IMR-90 (cell line): Measurements from ENCODE around the gene CD209. TPM values are rescaled to one million over a fixed set of nuclear protein-coding genes. Genes with fewer than 3 reads are reported as not detected.

Experiments used
- ATAC-seq: fragments of 200-7000 bp; cut with Tn5 transposase; 2 replicates; pipeline ENCODE4 v1.9.1; 2020; ENCODE audit warnings: low read depth, mild to moderate bottlenecking, moderate library complexity
- BruUV-seq: library from RNA; stranded (reverse); fragments of 400-500 nt; replicated peaks from 2 replicates; lab custom pipeline; 2021; lab: Mats Ljungman, UMichigan
- CTCF ChIA-PET: fragments of 300-600 bp; formaldehyde crosslinking; extraction: SDS; loops from one replicate; lab custom pipeline; 2021; ENCODE audit warnings: antibody characterized with exemption; lab: Yijun Ruan, JAX
- POLR2A ChIA-PET: fragments of 300-600 bp; sonication (Branson Sonifier 250); formaldehyde crosslinking; loops from one replicate; lab custom pipeline; 2022; ENCODE audit warnings: antibody characterized with exemption; ENCODE audit not compliant: unreplicated experiment; lab: Charles Lee
- DNase-seq: peaks from one replicate; pipeline ENCODE4 v3.0.0; 2013
- H2AFZ ChIP-seq: replicated peaks from 2 replicates; pipeline ENCODE3; 2013; ENCODE audit warnings: low read length, mild to moderate bottlenecking; ENCODE audit not compliant: poor library complexity
- H2AK5ac ChIP-seq: 2 replicates; pipeline ENCODE4 v1.6.1; 2013; ENCODE audit warnings: low read depth, low read length, inconsistent platforms
- H2AK9ac ChIP-seq: replicated peaks from 2 replicates; pipeline ENCODE3; 2013; ENCODE audit warnings: mild to moderate bottlenecking, low read depth, low read length, moderate library complexity; ENCODE audit not compliant: poor library complexity
- H2BK120ac ChIP-seq: 2 replicates; pipeline ENCODE4 v1.6.1; 2013; ENCODE audit warnings: low read depth, low read length, inconsistent platforms
- H2BK15ac ChIP-seq: 3 replicates; pipeline ENCODE4 v1.6.1; 2013; ENCODE audit warnings: low read depth, low read length, inconsistent platforms
- H2BK20ac ChIP-seq: 2 replicates; pipeline ENCODE4 v1.6.1; 2013; ENCODE audit warnings: low read depth, mild to moderate bottlenecking, inconsistent platforms, low read length, moderate library complexity
- H2BK5ac ChIP-seq: 2 replicates; pipeline ENCODE4 v1.6.1; 2013; ENCODE audit warnings: mild to moderate bottlenecking, low read depth, low read length, inconsistent platforms; ENCODE audit not compliant: poor library complexity, severe bottlenecking
- H3K14ac ChIP-seq: replicated peaks from 2 replicates; pipeline ENCODE4 v1.6.1; 2013; ENCODE audit warnings: low read depth, low read length, inconsistent platforms
- H3K18ac ChIP-seq: 2 replicates; pipeline ENCODE4 v1.6.1; 2013; ENCODE audit warnings: low read depth, low read length, control low read depth
- H3K23ac ChIP-seq: 2 replicates; pipeline ENCODE4 v1.6.1; 2013; ENCODE audit warnings: low read depth, low read length, inconsistent platforms
- H3K27ac ChIP-seq: 2 replicates; pipeline ENCODE4 v1.5.1; 2013; ENCODE audit warnings: mild to moderate bottlenecking, control low read depth, low read length; ENCODE audit not compliant: insufficient read depth
- H3K27me3 ChIP-seq: 2 replicates; pipeline ENCODE4 v1.6.1; 2013; ENCODE audit warnings: low read length; ENCODE audit not compliant: control insufficient read depth, insufficient read depth
- H3K36me3 ChIP-seq: 2 replicates; pipeline ENCODE4 v1.6.1; 2013; ENCODE audit warnings: low read length, mixed read lengths; ENCODE audit not compliant: control insufficient read depth, insufficient read depth
- H3K4ac ChIP-seq: 2 replicates; pipeline ENCODE4 v1.6.1; 2013; ENCODE audit warnings: low read depth, low read length, inconsistent platforms
- H3K4me1 ChIP-seq: 2 replicates; pipeline ENCODE4 v1.6.1; 2013; ENCODE audit warnings: low read length, mixed read lengths; ENCODE audit not compliant: control insufficient read depth, insufficient read depth
- H3K4me2 ChIP-seq: 2 replicates; pipeline ENCODE4 v1.6.1; 2013; ENCODE audit warnings: low read depth, mild to moderate bottlenecking, control low read depth, low read length, moderate library complexity
- H3K4me3 ChIP-seq: 2 replicates; pipeline ENCODE4 v1.5.1; 2013; ENCODE audit warnings: low read depth, mild to moderate bottlenecking, control low read depth, low read length, moderate library complexity; ENCODE audit not compliant: insufficient read depth
- H3K56ac ChIP-seq: 2 replicates; pipeline ENCODE4 v1.6.1; 2013; ENCODE audit warnings: low read length, inconsistent platforms; ENCODE audit not compliant: insufficient read depth; ENCODE audit errors: extremely low read depth
- H3K79me1 ChIP-seq, 2 experiments: 2 replicates each; pipeline ENCODE4 v1.6.1; 2013; ENCODE audit warnings: low read length in 2 of 2, inconsistent platforms in 1 of 2, low read depth in 1 of 2
- H3K9ac ChIP-seq: 2 replicates; pipeline ENCODE4 v1.6.1; 2013; ENCODE audit warnings: low read depth, low read length, control low read depth
- H3K9me1 ChIP-seq: 2 replicates; pipeline ENCODE4 v1.6.1; 2013; ENCODE audit warnings: low read length, inconsistent platforms; ENCODE audit not compliant: insufficient read depth
- H3K9me3 ChIP-seq: 2 replicates; pipeline ENCODE4 v1.6.1; 2013; ENCODE audit warnings: low read length; ENCODE audit not compliant: control insufficient read depth, insufficient read depth
- H4K20me1 ChIP-seq: 2 replicates; pipeline ENCODE4 v1.6.1; 2013; ENCODE audit warnings: low read length, inconsistent platforms; ENCODE audit not compliant: insufficient read depth
- H4K5ac ChIP-seq: 2 replicates; pipeline ENCODE4 v1.6.1; 2013; ENCODE audit warnings: mild to moderate bottlenecking, low read depth, low read length, control low read depth
- H4K8ac ChIP-seq, 2 experiments: 2 replicates each; pipeline ENCODE4 v1.6.1; 2013; ENCODE audit warnings: low read depth in 2 of 2, low read length in 2 of 2, control low read depth in 1 of 2, inconsistent platforms in 1 of 2
- H4K91ac ChIP-seq: 2 replicates; pipeline ENCODE4 v1.6.1; 2013; ENCODE audit warnings: low read depth, low read length, inconsistent platforms; ENCODE audit not compliant: insufficient read depth
- CEBPB ChIP-seq: IDR thresholded peaks from 2 replicates; pipeline ENCODE4 v1.6.1; 2012; ENCODE audit warnings: low read depth, low read length, improper control_type of control experiment
- CHD1 ChIP-seq: IDR thresholded peaks from 2 replicates; pipeline ENCODE4 v1.6.1; 2012; ENCODE audit warnings: low read depth, low read length, improper control_type of control experiment
- MAFK ChIP-seq: IDR thresholded peaks from 2 replicates; pipeline ENCODE4 v1.6.1; 2012; ENCODE audit warnings: low read depth, low read length, improper control_type of control experiment
- MAZ ChIP-seq: IDR thresholded peaks from 2 replicates; pipeline ENCODE4 v1.6.1; 2012; ENCODE audit warnings: low read depth, mild to moderate bottlenecking, low read length, improper control_type of control experiment, moderate library complexity, borderline replicate concordance
- MXI1 ChIP-seq: IDR thresholded peaks from 2 replicates; pipeline ENCODE4 v1.6.1; 2012; ENCODE audit warnings: low read depth, mild to moderate bottlenecking, low read length, moderate library complexity, borderline replicate concordance
- NFE2L2 ChIP-seq: fragments of 150-350 bp; IDR thresholded peaks from 2 replicates; pipeline ENCODE4 v1.6.1; 2016; ENCODE audit warnings: low read depth, mild to moderate bottlenecking, low read length
- RAD21 ChIP-seq: IDR thresholded peaks from 2 replicates; pipeline ENCODE4 v1.6.1; 2012; ENCODE audit warnings: low read length, improper control_type of control experiment
- RCOR1 ChIP-seq: IDR thresholded peaks from 2 replicates; pipeline ENCODE4 v1.6.1; 2012; ENCODE audit warnings: mild to moderate bottlenecking, low read length, improper control_type of control experiment; ENCODE audit not compliant: insufficient replicate concordance
- RFX5 ChIP-seq: IDR thresholded peaks from 2 replicates; pipeline ENCODE4 v1.8.0; 2012; ENCODE audit warnings: low read depth, mild to moderate bottlenecking, low read length, moderate library complexity
- SMC3 ChIP-seq: fragments of 150-350 bp; IDR thresholded peaks from 2 replicates; pipeline ENCODE4 v1.6.1; 2016; ENCODE audit warnings: low read depth, mild to moderate bottlenecking, antibody characterized with exemption, low read length, moderate library complexity
- WGBS, 2 experiments: methylation state at CpG; one replicate each; pipeline versions ENCODE4 v1.1.5 to v1.1.7; 2013; ENCODE audit warnings: missing lambda C conversion rate in 2 of 2; ENCODE audit not compliant: insufficient read length in 1 of 2; ENCODE audit errors: extremely low coverage in 2 of 2; 5-methylcytosine and 5-hydroxymethylcytosine counted together
- dilution Hi-C: fragments of 300-500 bp; cut with HindIII; formaldehyde crosslinking; loops from one replicate; pipeline ENCODE4 v1.14.3; 2018; ENCODE audit warnings: low sequenced_read_pairs; ENCODE audit not compliant: unreplicated experiment
- in situ Hi-C: fragments of 300-500 bp; cut with MboI; formaldehyde crosslinking; loops from 3 replicates; pipeline ENCODE4 v1.14.3; 2019; ENCODE audit warnings: low sequenced_read_pairs, inconsistent platforms, mixed read lengths
- intact Hi-C: fragments of 100-400 bp; cut with micrococcal nuclease; formaldehyde crosslinking; loops from 2 replicates; pipeline ENCODE4 v1.10.0; 2022
- polyA plus RNA-seq, 3 experiments: library from polyadenylated mRNA; depleted of rRNA; stranded (reverse); fragments of >200 nt; gene quantifications; 2 replicates each; pipeline ENCODE4 v1.2.3, GENCODE V29; 2012; ENCODE audit warnings: low replicate concordance in 1 of 3
- total RNA-seq: library from RNA; depleted of rRNA; stranded (reverse); fragments of >200 nt; gene quantifications from 2 replicates; pipeline ENCODE4 v1.2.3, GENCODE V29; 2012
- TF ChIP-seq, protein P1 (sequence below): fragments of 150-350 bp; IDR thresholded peaks from 2 replicates; pipeline ENCODE4 v1.6.1; 2017; ENCODE audit warnings: mild to moderate bottlenecking, antibody characterized with exemption, low read length, low read depth
- TF ChIP-seq, protein P2 (sequence below): conservative IDR thresholded peaks from 2 replicates; pipeline ENCODE4 v1.5.1; 2012; ENCODE audit warnings: mild to moderate bottlenecking, low read depth, low read length, improper control_type of control experiment

Gene CD209
- total and polyA plus RNA-seq, 2 of the 4 experiments (the other 2 are of a cell fraction): not detected

DNA sequence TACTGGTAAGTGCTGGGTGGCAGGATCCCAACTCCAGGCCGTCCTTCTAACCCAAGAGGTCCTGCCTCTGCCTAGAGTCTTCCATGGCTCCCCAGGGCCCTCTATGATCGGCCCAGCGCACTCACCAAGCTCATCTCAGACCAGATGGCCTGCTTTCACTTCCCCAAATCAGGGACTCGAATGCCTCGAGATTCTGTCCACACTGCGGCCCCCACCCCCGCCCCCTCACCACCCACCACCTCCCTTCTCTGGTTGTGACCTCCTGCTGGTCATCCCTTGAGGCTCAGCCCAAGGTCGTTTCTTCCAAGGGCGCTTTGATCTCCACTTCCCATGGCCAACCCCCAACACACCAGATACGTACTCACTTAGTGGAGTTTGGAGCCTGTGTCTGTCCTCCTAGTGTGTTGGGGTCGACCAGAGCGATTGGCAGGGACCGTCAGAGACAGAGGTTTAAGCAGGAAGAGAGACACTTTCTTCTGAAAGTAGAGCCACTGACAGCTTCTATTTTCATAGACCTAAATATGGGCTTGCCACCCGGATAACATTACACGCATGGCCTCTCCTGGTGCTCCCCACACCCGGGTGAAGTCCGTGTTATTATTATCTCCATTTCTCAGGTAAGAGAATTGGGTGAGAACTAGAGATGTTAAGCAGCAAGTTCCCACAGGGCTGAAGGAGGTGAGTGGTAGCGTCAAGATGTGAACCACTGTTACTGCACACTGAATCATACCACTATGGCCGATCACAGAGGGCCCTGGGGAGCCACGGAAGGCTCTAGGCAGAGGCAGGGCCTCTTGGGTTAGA lies 45.5 kb downstream of the CD209 start, which contains the start of gene FCER2:
Gene FCER2, minus strand, starts transcription at position 478 of the 804 bp plus-strand sequence. CDS start 2,371 bp downstream, outside the sequence.
- H2BK20ac ChIP-seq: no peak within 1 kb of the TSS
- DNase-seq (no peak), ATAC-seq (no peak)
- no peaks in the 10 kb centered on the region for H3K79me1 ChIP-seq
- H4K5ac ChIP-seq: no peak within 1 kb of the TSS
- H2AK9ac ChIP-seq: no peak within 1 kb of the TSS
- no peaks in the 10 kb centered on the region for H3K36me3 ChIP-seq
- H4K8ac ChIP-seq: no peak within 1 kb of the TSS
- H3K14ac ChIP-seq: no peak within 1 kb of the TSS
- H4K20me1 ChIP-seq: no peaks in the 10 kb centered on the region
- ChIA-PET CTCF (no interaction called here), POLR2A (no interaction called here)
- H3K4me1 ChIP-seq: no peaks in the 10 kb centered on the region
- H3K56ac ChIP-seq: no peak within 1 kb of the TSS
- no peaks in the 10 kb centered on the region for H3K9me1 ChIP-seq
- H2AK5ac ChIP-seq: no peak within 1 kb of the TSS
- no peak within 1 kb of the TSS for H4K91ac ChIP-seq
- no peak within 1 kb of the TSS for H2BK15ac ChIP-seq
- H2AFZ ChIP-seq: no peak within 1 kb of the TSS
- H3K4ac ChIP-seq: no peak within 1 kb of the TSS
- dilution Hi-C loops (no loop called here), in situ Hi-C loops (no loop called here), intact Hi-C loops (no loop called here)
- H3K9me3 ChIP-seq: no peaks in the 10 kb centered on the region
- H3K4me3 ChIP-seq: no peak within 1 kb of the TSS
- no peak within 1 kb of the TSS for H2BK5ac ChIP-seq
- H3K18ac ChIP-seq: no peak within 1 kb of the TSS
- H3K27ac ChIP-seq: no peak within 1 kb of the TSS
- TF ChIP-seq RFX5 (no peak), RAD21 (no peak), SMC3 (no peak), CHD1 (no peak), CEBPB (no peak), RCOR1 (no peak), MXI1 (no peak), NFE2L2 (no peak), MAZ (no peak), MAFK (no peak)
- TF ChIP-seq, protein P1, sequence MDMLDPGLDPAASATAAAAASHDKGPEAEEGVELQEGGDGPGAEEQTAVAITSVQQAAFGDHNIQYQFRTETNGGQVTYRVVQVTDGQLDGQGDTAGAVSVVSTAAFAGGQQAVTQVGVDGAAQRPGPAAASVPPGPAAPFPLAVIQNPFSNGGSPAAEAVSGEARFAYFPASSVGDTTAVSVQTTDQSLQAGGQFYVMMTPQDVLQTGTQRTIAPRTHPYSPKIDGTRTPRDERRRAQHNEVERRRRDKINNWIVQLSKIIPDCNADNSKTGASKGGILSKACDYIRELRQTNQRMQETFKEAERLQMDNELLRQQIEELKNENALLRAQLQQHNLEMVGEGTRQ: no peak
- TF ChIP-seq, protein P2, sequence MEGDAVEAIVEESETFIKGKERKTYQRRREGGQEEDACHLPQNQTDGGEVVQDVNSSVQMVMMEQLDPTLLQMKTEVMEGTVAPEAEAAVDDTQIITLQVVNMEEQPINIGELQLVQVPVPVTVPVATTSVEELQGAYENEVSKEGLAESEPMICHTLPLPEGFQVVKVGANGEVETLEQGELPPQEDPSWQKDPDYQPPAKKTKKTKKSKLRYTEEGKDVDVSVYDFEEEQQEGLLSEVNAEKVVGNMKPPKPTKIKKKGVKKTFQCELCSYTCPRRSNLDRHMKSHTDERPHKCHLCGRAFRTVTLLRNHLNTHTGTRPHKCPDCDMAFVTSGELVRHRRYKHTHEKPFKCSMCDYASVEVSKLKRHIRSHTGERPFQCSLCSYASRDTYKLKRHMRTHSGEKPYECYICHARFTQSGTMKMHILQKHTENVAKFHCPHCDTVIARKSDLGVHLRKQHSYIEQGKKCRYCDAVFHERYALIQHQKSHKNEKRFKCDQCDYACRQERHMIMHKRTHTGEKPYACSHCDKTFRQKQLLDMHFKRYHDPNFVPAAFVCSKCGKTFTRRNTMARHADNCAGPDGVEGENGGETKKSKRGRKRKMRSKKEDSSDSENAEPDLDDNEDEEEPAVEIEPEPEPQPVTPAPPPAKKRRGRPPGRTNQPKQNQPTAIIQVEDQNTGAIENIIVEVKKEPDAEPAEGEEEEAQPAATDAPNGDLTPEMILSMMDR: no peak
- 100% methylated on average over 2 of the region's 20 CpGs; no CpG with 5 or more reads in 1 of the 2 experiments for WGBS, 2 experiments
- no peak within 1 kb of the TSS for H3K9ac ChIP-seq
- no peak within 1 kb of the TSS for H2BK120ac ChIP-seq
- peaks cover 23% of the 10 kb centered on the region for H3K27me3 ChIP-seq
- H3K23ac ChIP-seq: no peak within 1 kb of the TSS
- H3K4me2 ChIP-seq: no peak within 1 kb of the TSS
- BruUV-seq: no TSS peak
